ENCODE measurements around the gene MTMR3. TPM values are rescaled to one million over a fixed set of nuclear protein-coding genes. Genes with fewer than 3 reads are reported as not detected.

Gene MTMR3
- total and polyA plus RNA-seq, 2 of the 8 experiments (the other 6 are each of a cell fraction or from before 2014, with no cell fraction given): 16.9 to 18.5 TPM

- peaks cover 0 to 4% (median 0%) of the 10 kb centered on the region in 4 experiments; a peak in 1 of 7 replicates for H3K4me1 ChIP-seq (replicated peaks in 1 of 4; ENCODE audit: control insufficient read depth in 3 of 4, insufficient read depth in 4 of 4, low read length in 3 of 4)
- peaks cover 0 to 4% (median 2%) of the 10 kb centered on the region in 4 experiments; a peak in 2 of 8 replicates for H3K36me3 ChIP-seq (ENCODE audit: control insufficient read depth in 2 of 4, insufficient read depth in 4 of 4, low read length in 3 of 4)
- H3K79me2 ChIP-seq (ENCODE audit: control insufficient read depth in 1 of 2, insufficient read depth in 2 of 2, low read length in 2 of 2): no peaks in the 10 kb centered on the region; a peak in 1 of 4 replicates
- TF ChIP-seq SP2 (IDR thresholded peaks at IDR 0.05; ENCODE audit: low read length) (no peak), EZH2 (IDR thresholded peaks at IDR 0.05; ENCODE audit: low read depth, low read length, severe bottlenecking) (no peak), CTBP2 (IDR thresholded peaks at IDR 0.05; ENCODE audit: borderline replicate concordance, insufficient read depth, insufficient read length, low read length) (no peak), NRF1 (IDR thresholded peaks at IDR 0.05; ENCODE audit: low read depth, low read length) (no peak), KDM4A (IDR thresholded peaks at IDR 0.05; ENCODE audit: low read depth, low read length, severe bottlenecking) (no peak), NANOG (IDR thresholded peaks at IDR 0.05; ENCODE audit: insufficient read depth, low read depth, low read length, poor library complexity, severe bottlenecking) (no peak), SAP30 (IDR thresholded peaks at IDR 0.05; ENCODE audit: insufficient read depth, insufficient replicate concordance, low read length) (no peak), TEAD4 (IDR thresholded peaks at IDR 0.05; ENCODE audit: low read depth, low read length) (no peak), E2F6 (IDR thresholded peaks at IDR 0.05) (no peak), GABPA (IDR thresholded peaks at IDR 0.05; ENCODE audit: borderline replicate concordance, insufficient read depth, low read length) (no peak), CEBPB (IDR thresholded peaks at IDR 0.05; ENCODE audit: low read depth, low read length) (no peak)
- H2BK20ac ChIP-seq (ENCODE audit: low read length): no peak overlapping the region
- no peak overlapping the region for H3K18ac ChIP-seq (ENCODE audit: extremely low read depth, low read length)
- no peak overlapping the region for H3K9ac ChIP-seq (replicated peaks in 1 of 4; ENCODE audit: extremely low read depth in 1 of 4, low read depth in 3 of 4, low read length in 3 of 4)
- H3K23me2 ChIP-seq (ENCODE audit: low read depth, low read length): no peaks in the 10 kb centered on the region
- no peaks in the 10 kb centered on the region for H4K20me1 ChIP-seq (replicated peaks in 1 of 2; ENCODE audit: control insufficient read depth in 1 of 2, insufficient read depth in 2 of 2, low read length in 2 of 2)
- no peak overlapping the region for H2BK15ac ChIP-seq (ENCODE audit: low read length)
- no peak overlapping the region for H3K27ac ChIP-seq (ENCODE audit: low read depth, low read length)
- ChIA-PET CTCF (ENCODE audit: partially characterized antibody) (interaction anchor here (1.0 to 2.0 kb wide), 3 partner anchors 9 to 21 kb away, joined by 3 to 7 read pairs (median 3); no protein-coding TSS in a partner anchor), POLR2A (ENCODE audit: partially characterized antibody) (no interaction called here)
- H2AK5ac ChIP-seq (ENCODE audit: low read depth, low read length): no peak overlapping the region
- no peaks in the 10 kb centered on the region for H3K9me3 ChIP-seq (ENCODE audit: insufficient read depth in 2 of 2, low read depth in 1 of 2, low read length in 1 of 2)
- H3K23ac ChIP-seq (ENCODE audit: insufficient read length): no peak overlapping the region
- H3K4ac ChIP-seq (replicated peaks; ENCODE audit: insufficient read length, low read depth, low read length): no peak overlapping the region
- H4K8ac ChIP-seq (ENCODE audit: extremely low read depth, insufficient read depth, low read length): no peak overlapping the region
- H2BK12ac ChIP-seq (ENCODE audit: low read depth, low read length): no peak overlapping the region
- no peaks in the 10 kb centered on the region for H3K27me3 ChIP-seq (replicated peaks in 1 of 4; ENCODE audit: control insufficient read depth in 3 of 4, extremely low read depth in 1 of 4, insufficient read depth in 3 of 4, low read length in 3 of 4)
- H3K4me3 ChIP-seq (ENCODE audit: extremely low read depth in 1 of 4, insufficient read depth in 2 of 4, low read depth in 3 of 4, low read length in 4 of 4): no peak overlapping the region
- no peaks in the 10 kb centered on the region; the same call in 1 of the 2 replicates for H3K79me1 ChIP-seq (ENCODE audit: low read depth, low read length)
- no peak overlapping the region for H4K5ac ChIP-seq (ENCODE audit: insufficient read length, low read depth, low read length)
- H2AFZ ChIP-seq (ENCODE audit: low read length): no peak overlapping the region
- no peak overlapping the region for H3K4me2 ChIP-seq (ENCODE audit: insufficient read depth in 1 of 2, low read depth in 2 of 2, low read length in 2 of 2)
- no peak for FAIRE-seq
- no peak overlapping the region for H2BK5ac ChIP-seq (ENCODE audit: low read depth, low read length)
- no peak for DNase-seq (ENCODE audit: low read depth in 1 of 2, low spot score in 2 of 2)
- H3K56ac ChIP-seq (replicated peaks; ENCODE audit: insufficient read length, low read depth, low read length): no peak overlapping the region
- H4K91ac ChIP-seq (replicated peaks; ENCODE audit: insufficient read length, low read length): no peak overlapping the region
- WGBS, 2 experiments (ENCODE audit: extremely low coverage in 1 of 2, insufficient coverage in 1 of 2, insufficient read length in 1 of 2, insufficient replicate concordance in 2 of 2, low coverage in 1 of 2, low lambda C conversion rate in 2 of 2, missing lambda C conversion rate in 1 of 2): 85% methylated on average over 1 of the region's 1 CpG; no CpG with 5 or more reads in 1 of the 2 experiments
- no peak overlapping the region for H2BK120ac ChIP-seq (replicated peaks; ENCODE audit: low read depth, low read length)
- H3K14ac ChIP-seq (ENCODE audit: insufficient read length): no peak overlapping the region
These were observed 104.2 kb downstream of the MTMR3 start for GRCh38 chr22:29987137-29987536.
